ENCODE results near the gene EPC2.
"Not testable (repeated sequence)": the region's sequence is repeated elsewhere in the genome, so short reads cannot be mapped to it uniquely, and the experiment has no call there.

The EPC2 gene

GRCh38 chr2:148721991-148722777, 77.6 kb downstream of the EPC2 start:
- no peak for DNase-seq (ENCODE audit: low read depth in 2 of 2)

DNA sequence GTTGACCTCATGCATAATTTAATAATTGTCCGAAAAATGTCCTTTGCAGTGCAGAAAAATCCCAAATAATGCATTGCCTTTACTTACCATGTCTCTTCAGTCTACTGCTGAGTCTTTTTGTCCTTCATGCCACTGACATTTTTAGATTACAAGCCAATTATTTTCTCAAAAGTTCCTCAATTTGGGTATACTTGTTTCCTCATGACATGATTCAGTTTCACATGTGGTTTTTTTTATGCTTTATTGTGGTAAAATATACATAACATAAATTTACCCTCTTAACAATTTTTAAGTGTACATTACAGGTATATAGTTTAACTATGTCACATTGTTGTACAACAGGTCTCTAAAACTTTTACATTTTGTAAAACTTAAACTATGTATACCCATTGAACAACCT, 81.0 kb downstream of the EPC2 start:
- DNase-seq (ENCODE audit: low read depth in 2 of 2): no peak

- no peak for DNase-seq (ENCODE audit: low read depth in 2 of 2)
Observed at GRCh38 chr2:148726228-148726627, 81.7 kb downstream of the EPC2 start.

DNA sequence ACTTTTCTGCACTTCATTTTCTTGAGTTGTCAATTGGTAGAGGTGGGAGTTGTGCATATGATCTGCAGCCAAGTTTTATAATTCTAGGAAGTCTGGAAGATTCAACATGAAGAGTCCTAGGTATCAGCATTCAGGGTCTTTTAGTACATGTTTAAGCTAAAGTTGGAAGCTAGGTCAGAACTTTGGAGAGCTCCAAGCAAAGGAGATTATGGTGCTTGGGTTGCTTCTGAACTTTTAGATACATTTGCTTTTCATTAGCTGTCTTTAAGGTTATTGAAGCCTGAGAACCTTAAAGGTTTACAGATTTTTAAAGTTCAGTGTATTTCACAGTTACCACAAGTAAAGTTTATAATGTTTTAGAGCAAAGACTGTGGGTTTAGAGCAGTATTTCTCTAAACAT, 85.5 kb downstream of the EPC2 start:
- no peak for DNase-seq (ENCODE audit: low read depth in 2 of 2)

- DNase-seq (ENCODE audit: low read depth in 2 of 2): no peak
Observed at GRCh38 chr2:148737742-148738141, 93.2 kb downstream of the EPC2 start.

DNA sequence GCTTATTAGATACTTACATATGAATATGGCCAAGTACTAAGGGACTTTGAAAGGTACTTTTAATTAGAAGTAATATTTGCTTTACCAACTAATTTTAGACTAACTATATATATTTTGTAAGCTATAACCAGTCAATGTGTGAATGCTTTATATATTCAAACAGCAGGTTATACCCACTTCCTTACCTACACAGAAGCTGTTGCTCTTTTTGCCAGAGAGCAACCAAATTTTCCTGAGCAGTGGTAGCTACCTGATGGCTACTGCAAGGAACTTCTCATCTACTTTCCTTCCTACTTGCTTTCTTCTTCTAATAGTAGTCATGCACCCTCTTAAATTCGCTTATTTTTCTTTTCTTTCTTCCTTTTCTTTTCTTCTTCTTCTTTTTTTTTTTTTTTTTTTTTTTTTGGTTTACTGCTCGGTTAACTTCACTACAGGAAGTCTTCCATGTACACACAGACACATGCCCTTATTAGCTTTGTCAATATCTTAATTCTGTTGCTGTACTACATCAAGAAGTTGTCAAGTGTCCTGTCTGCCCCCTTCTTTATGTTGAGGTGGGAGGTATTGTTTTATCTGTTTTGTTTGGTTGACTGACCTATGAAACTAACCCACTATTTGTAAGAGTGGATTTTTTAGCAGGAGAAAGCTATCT, 95.0 kb downstream of the EPC2 start:
- DNase-seq (ENCODE audit: low read depth in 2 of 2): no peak

- no peak for DNase-seq (ENCODE audit: low read depth in 2 of 2)
Observed at GRCh38 chr2:148742373-148742772, 97.8 kb downstream of the EPC2 start.

DNA sequence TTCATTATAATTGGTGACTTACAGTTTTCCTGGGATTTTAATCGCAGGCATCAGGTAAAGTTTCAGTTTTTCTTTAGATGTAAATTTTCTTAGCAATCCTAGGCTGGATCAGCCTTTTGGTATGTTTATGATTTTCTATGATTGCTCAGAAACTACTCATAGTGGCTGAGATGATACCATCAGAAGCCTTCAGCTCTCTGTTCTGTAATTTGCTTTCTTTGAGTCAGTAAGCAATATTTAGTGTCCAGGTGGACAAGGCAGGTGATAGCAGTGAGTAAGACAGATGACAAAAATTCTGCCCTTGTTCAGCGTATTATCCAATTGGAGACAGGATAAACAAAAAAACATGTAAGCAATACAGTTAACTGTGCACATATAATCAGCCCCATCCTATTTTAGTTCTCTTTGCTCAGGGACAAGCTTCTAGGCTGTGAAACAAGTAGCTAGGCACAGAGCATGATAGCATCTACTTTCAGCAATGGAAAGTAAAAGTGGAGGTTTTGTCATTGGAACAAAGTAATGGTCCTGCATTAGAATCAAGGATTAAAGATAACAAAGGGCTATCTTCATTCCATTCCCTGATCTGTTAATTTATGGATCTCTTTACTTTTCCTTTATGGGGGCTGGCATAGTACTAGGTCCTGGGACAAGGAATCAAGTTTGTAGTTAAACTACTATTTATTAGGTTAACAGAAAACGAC, 100.8 kb downstream of the EPC2 start:
- DNase-seq (ENCODE audit: low read depth in 2 of 2): no peak

- no peak for DNase-seq (ENCODE audit: low read depth in 2 of 2)
Observed at GRCh38 chr2:148746973-148747372, 102.4 kb downstream of the EPC2 start.

GRCh38 chr2:148751907-148752306, 107.4 kb downstream of the EPC2 start:
- no peak for DNase-seq (ENCODE audit: low read depth in 2 of 2)

GRCh38 chr2:148752977-148753376, 108.4 kb downstream of the EPC2 start:
- DNase-seq (ENCODE audit: low read depth in 2 of 2): no peak

DNA sequence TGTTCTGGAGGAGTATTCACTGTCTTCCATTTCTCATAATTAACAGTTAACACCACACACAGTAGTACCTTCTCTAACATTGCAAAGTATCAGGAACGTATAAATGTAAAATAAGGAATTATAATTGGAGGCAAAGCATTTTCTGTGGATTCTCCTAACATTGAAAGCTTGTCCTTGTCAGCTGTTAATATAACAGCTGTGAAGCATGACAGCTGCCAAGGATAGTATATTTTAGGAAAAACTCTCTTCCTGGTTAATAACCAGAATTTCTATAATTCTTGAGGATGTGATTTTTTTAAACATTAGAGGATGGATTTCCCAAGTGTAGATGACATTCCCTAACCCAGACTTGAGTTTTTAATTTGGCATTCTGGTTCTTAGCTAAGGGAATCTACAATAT, 110.3 kb downstream of the EPC2 start:
- no peak for DNase-seq (ENCODE audit: low read depth in 2 of 2)

DNA sequence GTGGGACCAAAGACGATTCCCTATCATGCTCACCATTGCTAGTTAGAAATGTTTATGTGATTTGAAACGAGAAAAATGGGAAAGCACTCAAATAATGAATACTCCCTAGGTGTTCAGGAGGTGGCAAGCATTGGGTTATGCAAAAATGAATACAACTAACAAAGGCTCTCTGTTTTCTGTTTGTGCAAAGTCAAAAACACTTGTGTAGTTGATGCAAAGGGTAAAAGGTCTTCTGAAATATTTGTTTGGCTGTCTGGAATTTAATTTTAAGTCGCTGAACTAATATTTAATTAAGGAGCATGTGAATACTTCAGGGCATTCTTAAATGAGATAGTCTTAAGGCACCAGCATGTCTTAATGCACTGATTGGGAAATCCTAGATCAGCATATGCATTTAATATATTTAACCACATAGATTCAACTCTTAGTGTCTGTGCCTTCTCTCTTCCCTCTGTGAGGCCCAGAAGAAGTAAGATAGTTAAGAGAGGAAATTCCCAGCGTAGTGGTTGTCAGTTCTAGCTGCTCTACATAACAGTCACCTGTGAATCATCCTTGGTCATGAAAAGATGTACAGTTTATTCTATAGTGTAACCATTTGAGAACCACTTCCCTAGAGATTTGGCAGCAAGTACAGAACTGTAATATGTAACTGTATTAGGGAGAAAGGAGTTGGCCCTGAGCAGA, 111.9 kb downstream of the EPC2 start:
- DNase-seq (ENCODE audit: low read depth in 2 of 2): no peak

DNA sequence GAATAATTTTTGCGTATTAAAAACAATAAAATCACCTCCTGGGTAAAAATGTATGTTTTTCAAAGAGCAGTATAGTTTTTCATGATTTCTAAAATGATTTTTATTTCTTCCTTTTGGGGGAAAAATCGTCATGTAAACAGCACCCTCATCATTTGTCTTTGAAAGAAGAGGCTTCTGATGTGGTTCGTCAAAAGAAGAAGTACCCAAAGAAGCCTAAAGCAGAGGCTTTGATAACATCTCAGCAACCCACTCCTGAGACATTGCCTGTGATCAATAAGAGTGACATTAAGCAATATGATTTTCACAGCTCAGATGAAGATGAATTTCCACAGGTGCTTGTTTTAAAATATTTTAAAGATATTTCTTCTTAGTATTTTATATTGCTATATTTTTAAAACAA, 120.3 kb downstream of the EPC2 start:
- DNase-seq (ENCODE audit: low read depth in 2 of 2): no peak

- DNase-seq (ENCODE audit: low read depth in 2 of 2): no peak
Observed at GRCh38 chr2:148770047-148770446, 125.5 kb downstream of the EPC2 start.

DNA sequence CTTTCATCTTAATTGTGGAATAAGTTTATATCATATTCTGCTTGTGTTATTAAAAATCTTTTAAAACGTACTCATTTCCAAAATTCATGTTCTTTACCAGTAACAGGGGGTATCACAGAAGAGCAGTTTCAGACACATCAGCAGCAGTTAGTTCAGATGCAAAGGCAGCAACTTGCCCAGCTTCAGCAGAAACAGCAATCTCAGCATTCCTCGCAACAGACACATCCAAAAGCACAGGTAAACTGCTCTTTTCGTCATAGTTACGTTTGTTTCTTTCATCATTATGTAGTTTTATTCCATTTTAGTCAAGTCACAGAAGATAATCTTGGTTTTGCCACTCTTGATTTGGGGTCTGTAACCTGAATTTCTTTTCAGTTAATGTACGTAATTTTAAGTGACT, 137.0 kb downstream of the EPC2 start:
- no peak for DNase-seq (ENCODE audit: low read depth in 2 of 2)

DNA sequence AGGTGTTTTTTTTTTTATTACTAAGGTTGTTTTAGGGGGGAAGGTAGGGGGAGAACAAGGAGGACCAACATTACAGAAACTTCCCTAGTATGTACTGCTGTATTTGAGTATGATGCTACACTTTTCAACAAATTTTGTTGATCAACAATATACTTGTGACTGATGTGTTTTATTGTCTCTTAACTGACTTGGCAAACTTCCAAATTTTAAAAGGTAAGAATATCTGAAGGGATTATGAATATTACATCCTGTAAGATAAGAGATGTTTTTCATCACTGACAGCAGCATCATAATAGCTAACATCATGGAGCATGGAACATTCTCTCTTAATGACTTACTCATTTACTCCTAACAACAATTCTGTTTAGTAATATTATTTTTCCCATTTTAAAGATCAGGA, 144.5 kb downstream of the EPC2 start:
- DNase-seq (ENCODE audit: low read depth in 2 of 2): no peak

GRCh38 chr2:148790172-148790571, 145.6 kb downstream of the EPC2 start:
- DNase-seq (ENCODE audit: low read depth in 2 of 2): not testable (repeated sequence)

GRCh38 chr2:148794558-148794957, 150.0 kb downstream of the EPC2 start:
- no peak for DNase-seq (ENCODE audit: low read depth in 2 of 2)

DNA sequence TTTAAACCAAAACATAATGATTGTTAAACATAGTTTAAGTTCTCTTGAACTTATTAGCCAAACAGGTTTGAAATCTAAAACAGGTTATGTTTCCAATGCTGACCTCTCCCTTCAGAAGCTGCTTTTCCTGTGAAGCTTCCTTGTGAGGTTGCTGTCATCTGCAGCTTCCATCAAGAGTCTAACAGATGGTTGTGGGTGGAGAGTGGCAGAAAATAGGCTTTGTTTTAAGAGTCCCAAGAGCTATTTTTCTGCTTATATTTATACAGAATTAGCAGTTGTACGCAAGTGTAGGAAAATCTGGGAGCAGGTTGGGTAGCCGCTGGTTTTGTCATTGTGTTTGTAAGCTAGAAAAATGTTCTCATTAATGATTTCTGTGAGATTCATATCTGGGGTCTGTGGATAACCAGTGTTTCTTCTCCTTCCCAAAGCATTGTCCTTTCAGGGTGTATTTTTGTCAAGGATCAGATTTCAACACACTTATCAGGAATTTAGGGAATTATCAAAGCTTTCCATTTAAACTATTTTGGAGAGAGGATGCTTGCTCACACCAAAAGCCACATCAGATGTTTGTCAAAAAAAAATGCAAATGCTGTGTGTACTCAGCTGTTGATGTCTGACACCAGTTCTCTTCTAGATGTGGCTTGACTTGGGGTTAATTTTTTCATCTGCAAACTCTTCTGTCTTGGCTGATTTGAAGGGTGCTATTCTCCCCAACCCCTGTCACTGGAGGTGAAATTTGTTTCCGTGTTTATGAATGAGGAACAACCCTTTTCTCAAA, 152.4 kb downstream of the EPC2 start:
- no peak for DNase-seq (ENCODE audit: low read depth in 2 of 2)

DNA sequence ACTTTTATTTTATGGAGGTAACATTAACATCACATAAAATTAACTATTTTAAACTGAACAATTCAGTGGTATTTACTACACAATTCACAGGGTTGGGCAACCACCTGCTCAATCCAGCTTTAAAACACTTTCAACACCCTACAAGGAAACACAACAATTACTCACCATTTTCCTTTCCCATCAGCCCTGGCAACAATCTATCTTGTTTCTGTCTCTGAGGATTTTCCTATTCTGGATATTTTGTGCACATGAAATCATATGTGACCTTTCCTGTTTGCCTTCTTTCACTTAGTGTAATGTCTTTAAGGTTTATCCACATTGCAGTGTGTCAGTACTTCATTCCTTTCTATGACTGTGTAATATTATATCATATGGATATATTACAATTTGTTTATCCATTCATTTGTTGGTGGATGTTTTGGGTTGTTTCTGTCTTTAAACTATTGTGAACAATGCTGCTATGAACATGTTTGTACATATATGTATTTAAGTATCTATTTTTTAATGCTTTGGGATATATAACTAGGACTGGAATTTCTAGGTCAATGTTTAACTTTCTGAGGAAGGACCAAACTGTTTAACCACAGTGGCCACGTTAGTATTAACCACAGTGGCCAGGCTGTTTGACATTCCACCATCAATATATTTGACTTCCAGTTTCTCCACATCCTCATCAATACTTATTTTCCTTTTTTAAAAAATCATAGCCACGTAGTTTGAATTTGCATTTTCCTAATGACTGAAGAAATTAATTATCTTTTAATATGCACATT, 158.1 kb downstream of the EPC2 start:
- DNase-seq (ENCODE audit: low read depth in 2 of 2): no peak
